NAMALWA (cell line): ENCODE data around the gene LYZL4.

Source experiments
- DNase-seq: peaks from one replicate; pipeline ENCODE4 v3.0.0-alpha.2; 2015; ENCODE audit warnings: low spot score

LYZL4 gene

GRCh38 chr3:42425736-42426407, 15.5 kb upstream of the LYZL4 start:
- DNase-seq = no peak

GRCh38 chr3:42424911-42425310, 14.5 kb upstream of the LYZL4 start:
- no peak for DNase-seq

- no peak for DNase-seq
Measured at GRCh38 chr3:42421818-42422796, 11.7 kb upstream of the LYZL4 start.

- no peak for DNase-seq
Measured at GRCh38 chr3:42419563-42419962, 9.2 kb upstream of the LYZL4 start.

GRCh38 chr3:42412526-42413155, 2.2 kb upstream of the LYZL4 start:
- DNase-seq = no peak

GRCh38 chr3:42411429-42411828, 1.0 kb upstream of the LYZL4 start:
- DNase-seq = no peak

- no peak for DNase-seq
Measured at GRCh38 chr3:42408156-42408555, 2.3 kb downstream of the LYZL4 start.

- no peak for DNase-seq
Measured at GRCh38 chr3:42406727-42407450, 3.5 kb downstream of the LYZL4 start.

- DNase-seq = no peak
Measured at GRCh38 chr3:42405857-42406256, 4.6 kb downstream of the LYZL4 start.

- no peak for DNase-seq
Measured at GRCh38 chr3:42403737-42404136, 6.7 kb downstream of the LYZL4 start.

- no peak for DNase-seq
Measured at GRCh38 chr3:42402394-42403096, 7.9 kb downstream of the LYZL4 start.

- DNase-seq = no peak
Measured at GRCh38 chr3:42398080-42398479, 12.3 kb downstream of the LYZL4 start.

- no peak for DNase-seq
Measured at GRCh38 chr3:42397644-42398043, 12.8 kb downstream of the LYZL4 start.

GRCh38 chr3:42394579-42395288, 15.7 kb downstream of the LYZL4 start:
- DNase-seq = no peak

- DNase-seq = no peak
Measured at GRCh38 chr3:42387802-42388651, 22.4 kb downstream of the LYZL4 start.

- DNase-seq = no peak
Measured at GRCh38 chr3:42381551-42382082, 28.8 kb downstream of the LYZL4 start.

GRCh38 chr3:42377681-42378080, 32.7 kb downstream of the LYZL4 start:
- DNase-seq = no peak

GRCh38 chr3:42376344-42376798, 34.0 kb downstream of the LYZL4 start:
- DNase-seq = no peak

GRCh38 chr3:42375121-42375800, 35.1 kb downstream of the LYZL4 start:
- DNase-seq = no peak
